WTC11 (cell line): ENCODE measurements around the gene NDST3.

Source experiments
- ATF3 ChIP-seq: sonication (generic); formaldehyde crosslinking; conservative IDR thresholded peaks from 2 replicates; pipeline ENCODE4 v1.8.1; 2022; ENCODE audit warnings: mild to moderate bottlenecking, missing genetic modification reagents
- ESRRA ChIP-seq: sonication (generic); formaldehyde crosslinking; IDR thresholded peaks from 2 replicates; pipeline ENCODE4 v1.8.1; 2022; ENCODE audit warnings: mild to moderate bottlenecking, missing genetic modification reagents, borderline replicate concordance
- GABPB1 ChIP-seq: sonication (generic); formaldehyde crosslinking; IDR thresholded peaks from 2 replicates; pipeline ENCODE4 v1.8.1; 2023; ENCODE audit warnings: mild to moderate bottlenecking, missing genetic modification reagents
- JUN ChIP-seq: sonication (generic); formaldehyde crosslinking; IDR thresholded peaks from 2 replicates; pipeline ENCODE4 v1.8.0; 2023; ENCODE audit warnings: mild to moderate bottlenecking, missing genetic modification reagents
- NFE2L1 ChIP-seq: sonication (generic); formaldehyde crosslinking; IDR thresholded peaks from 2 replicates; pipeline ENCODE4 v1.8.1; 2023; ENCODE audit warnings: missing genetic modification reagents
- RELA ChIP-seq: sonication (generic); formaldehyde crosslinking; IDR thresholded peaks from 2 replicates; pipeline ENCODE4 v1.8.1; 2022; ENCODE audit warnings: missing genetic modification reagents, mild to moderate bottlenecking, borderline replicate concordance
- SMAD4 ChIP-seq: sonication (generic); formaldehyde crosslinking; IDR thresholded peaks from 2 replicates; pipeline ENCODE4 v1.8.0; 2022; ENCODE audit warnings: mild to moderate bottlenecking, missing genetic modification reagents
- USF2 ChIP-seq: sonication (generic); formaldehyde crosslinking; IDR thresholded peaks from 2 replicates; pipeline ENCODE4 v1.8.1; 2023; ENCODE audit warnings: mild to moderate bottlenecking, missing genetic modification reagents, moderate library complexity
- ZNF671 ChIP-seq: fragments of 250-450 bp; sonication (Bioruptor Pico); IDR thresholded peaks from 2 replicates; pipeline ENCODE4 v1.8.0; 2021; ENCODE audit warnings: mild to moderate bottlenecking
- TF ChIP-seq, protein P1 (sequence below): sonication (generic); formaldehyde crosslinking; IDR thresholded peaks from 2 replicates; pipeline ENCODE4 v1.8.0; 2022; ENCODE audit warnings: mild to moderate bottlenecking, missing genetic modification reagents
- TF ChIP-seq, protein P2 (sequence below): fragments of 200-600 bp; IDR thresholded peaks from 2 replicates; pipeline ENCODE4 v1.8.0; 2022; ENCODE audit warnings: antibody characterized with exemption
- TF ChIP-seq, protein P3 (sequence below): fragments of 250-450 bp; sonication (Bioruptor Pico); IDR thresholded peaks from 2 replicates; pipeline ENCODE4 v2.1.2; 2022; ENCODE audit warnings: mild to moderate bottlenecking, moderate library complexity
- TF ChIP-seq, protein P4 (sequence below): fragments of 250-450 bp; sonication (Bioruptor Pico); IDR thresholded peaks from 2 replicates; pipeline ENCODE4 v1.9.0; 2021; ENCODE audit warnings: mild to moderate bottlenecking

- TF ChIP-seq ATF3 (CRISPR knock-in tag) = no peak
- no peak for TF ChIP-seq RELA (CRISPR knock-in tag)
- TF ChIP-seq, protein P1, sequence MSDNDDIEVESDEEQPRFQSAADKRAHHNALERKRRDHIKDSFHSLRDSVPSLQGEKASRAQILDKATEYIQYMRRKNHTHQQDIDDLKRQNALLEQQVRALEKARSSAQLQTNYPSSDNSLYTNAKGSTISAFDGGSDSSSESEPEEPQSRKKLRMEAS (CRISPR knock-in tag) = peak; percentile 97
- TF ChIP-seq, protein P2, sequence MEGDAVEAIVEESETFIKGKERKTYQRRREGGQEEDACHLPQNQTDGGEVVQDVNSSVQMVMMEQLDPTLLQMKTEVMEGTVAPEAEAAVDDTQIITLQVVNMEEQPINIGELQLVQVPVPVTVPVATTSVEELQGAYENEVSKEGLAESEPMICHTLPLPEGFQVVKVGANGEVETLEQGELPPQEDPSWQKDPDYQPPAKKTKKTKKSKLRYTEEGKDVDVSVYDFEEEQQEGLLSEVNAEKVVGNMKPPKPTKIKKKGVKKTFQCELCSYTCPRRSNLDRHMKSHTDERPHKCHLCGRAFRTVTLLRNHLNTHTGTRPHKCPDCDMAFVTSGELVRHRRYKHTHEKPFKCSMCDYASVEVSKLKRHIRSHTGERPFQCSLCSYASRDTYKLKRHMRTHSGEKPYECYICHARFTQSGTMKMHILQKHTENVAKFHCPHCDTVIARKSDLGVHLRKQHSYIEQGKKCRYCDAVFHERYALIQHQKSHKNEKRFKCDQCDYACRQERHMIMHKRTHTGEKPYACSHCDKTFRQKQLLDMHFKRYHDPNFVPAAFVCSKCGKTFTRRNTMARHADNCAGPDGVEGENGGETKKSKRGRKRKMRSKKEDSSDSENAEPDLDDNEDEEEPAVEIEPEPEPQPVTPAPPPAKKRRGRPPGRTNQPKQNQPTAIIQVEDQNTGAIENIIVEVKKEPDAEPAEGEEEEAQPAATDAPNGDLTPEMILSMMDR = no peak
- TF ChIP-seq ZNF671 (CRISPR knock-in tag) = peak; percentile 95
- TF ChIP-seq JUN = peak; percentile 89
- TF ChIP-seq, protein P3, sequence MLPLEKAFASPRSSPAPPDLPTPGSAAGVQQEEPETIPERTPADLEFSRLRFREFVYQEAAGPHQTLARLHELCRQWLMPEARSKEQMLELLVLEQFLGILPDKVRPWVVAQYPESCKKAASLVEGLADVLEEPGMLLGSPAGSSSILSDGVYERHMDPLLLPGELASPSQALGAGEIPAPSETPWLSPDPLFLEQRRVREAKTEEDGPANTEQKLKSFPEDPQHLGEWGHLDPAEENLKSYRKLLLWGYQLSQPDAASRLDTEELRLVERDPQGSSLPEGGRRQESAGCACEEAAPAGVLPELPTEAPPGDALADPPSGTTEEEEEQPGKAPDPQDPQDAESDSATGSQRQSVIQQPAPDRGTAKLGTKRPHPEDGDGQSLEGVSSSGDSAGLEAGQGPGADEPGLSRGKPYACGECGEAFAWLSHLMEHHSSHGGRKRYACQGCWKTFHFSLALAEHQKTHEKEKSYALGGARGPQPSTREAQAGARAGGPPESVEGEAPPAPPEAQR = no peak
- 0 out of 2 replicates have a peak, but pooled peaks have one; percentile 33 for TF ChIP-seq SMAD4
- TF ChIP-seq ESRRA (CRISPR knock-in tag) = 0 out of 2 replicates have a peak, but pooled peaks have one; percentile 60
- peak; percentile 84 for TF ChIP-seq USF2
- TF ChIP-seq GABPB1 (CRISPR knock-in tag) = no peak
- TF ChIP-seq, protein P4, sequence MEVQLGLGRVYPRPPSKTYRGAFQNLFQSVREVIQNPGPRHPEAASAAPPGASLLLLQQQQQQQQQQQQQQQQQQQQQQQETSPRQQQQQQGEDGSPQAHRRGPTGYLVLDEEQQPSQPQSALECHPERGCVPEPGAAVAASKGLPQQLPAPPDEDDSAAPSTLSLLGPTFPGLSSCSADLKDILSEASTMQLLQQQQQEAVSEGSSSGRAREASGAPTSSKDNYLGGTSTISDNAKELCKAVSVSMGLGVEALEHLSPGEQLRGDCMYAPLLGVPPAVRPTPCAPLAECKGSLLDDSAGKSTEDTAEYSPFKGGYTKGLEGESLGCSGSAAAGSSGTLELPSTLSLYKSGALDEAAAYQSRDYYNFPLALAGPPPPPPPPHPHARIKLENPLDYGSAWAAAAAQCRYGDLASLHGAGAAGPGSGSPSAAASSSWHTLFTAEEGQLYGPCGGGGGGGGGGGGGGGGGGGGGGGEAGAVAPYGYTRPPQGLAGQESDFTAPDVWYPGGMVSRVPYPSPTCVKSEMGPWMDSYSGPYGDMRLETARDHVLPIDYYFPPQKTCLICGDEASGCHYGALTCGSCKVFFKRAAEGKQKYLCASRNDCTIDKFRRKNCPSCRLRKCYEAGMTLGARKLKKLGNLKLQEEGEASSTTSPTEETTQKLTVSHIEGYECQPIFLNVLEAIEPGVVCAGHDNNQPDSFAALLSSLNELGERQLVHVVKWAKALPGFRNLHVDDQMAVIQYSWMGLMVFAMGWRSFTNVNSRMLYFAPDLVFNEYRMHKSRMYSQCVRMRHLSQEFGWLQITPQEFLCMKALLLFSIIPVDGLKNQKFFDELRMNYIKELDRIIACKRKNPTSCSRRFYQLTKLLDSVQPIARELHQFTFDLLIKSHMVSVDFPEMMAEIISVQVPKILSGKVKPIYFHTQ (CRISPR knock-in tag) = peak; percentile 91
- TF ChIP-seq NFE2L1 (CRISPR knock-in tag) = no peak
These were observed 244.4 kb downstream of the NDST3 start for GRCh38 chr4:118278473-118279274.
